ENCODE data around the gene CHMP2B. TPM values are rescaled to one million over a fixed set of nuclear protein-coding genes. Genes with fewer than 3 reads are reported as not detected.

The CHMP2B gene
- 39.2 TPM for total RNA-seq
- long read RNA-seq, transcript CHMP2B-201 (6 exons, 2,557 nt), result major isoform, 62 of 71 reads
- long read RNA-seq, partial matches to known transcripts, result 2 of 71 reads
- long read RNA-seq, other reads (novel, unspliced or antisense), result 4 of 71 reads

GRCh38 chr3:87227104-87227834, at the start of gene CHMP2B:
Gene CHMP2B (plus strand): TSS chr3:87227309. CDS start chr3:87227523, 214 bp downstream.
- Histone ChIP-seq H3K4me3 (peak within 1 kb of the TSS; percentile 92), H3K36me3 (no peaks in the 10 kb centered on the region), H3K9me3 (no peaks in the 10 kb centered on the region), H3K27me3 (no peaks in the 10 kb centered on the region), H3K27ac (peak within 1 kb of the TSS; percentile 96), H3K4me1 (peaks cover 25% of the 10 kb centered on the region)
- TF ChIP-seq CTCF (IDR thresholded peaks at IDR 0.05), result no peak
- intact Hi-C loops (cut with DNase I), result no loop called here
- ATAC-seq (peak; percentile 95), DNase-seq (peak; percentile 96)

GRCh38 chr3:87179642-87180041, 47.5 kb upstream of the CHMP2B start:
- no peaks in the 10 kb centered on the region for H3K36me3 ChIP-seq
- H3K9me3 ChIP-seq, result no peaks in the 10 kb centered on the region
- ATAC-seq, result no peak
- intact Hi-C loops (cut with DNase I), result no loop called here
- H3K4me3 ChIP-seq, result no peak overlapping the region
- no peak for TF ChIP-seq CTCF (IDR thresholded peaks at IDR 0.05)
- DNase-seq, result no peak
- H3K27ac ChIP-seq, result no peak overlapping the region
- no peaks in the 10 kb centered on the region for H3K27me3 ChIP-seq
- no peaks in the 10 kb centered on the region for H3K4me1 ChIP-seq

- DNase-seq (no peak), ATAC-seq (no peak)
- no peaks in the 10 kb centered on the region for H3K27me3 ChIP-seq
- no peak overlapping the region for H3K27ac ChIP-seq
- no peaks in the 10 kb centered on the region for H3K9me3 ChIP-seq
- H3K36me3 ChIP-seq, result no peaks in the 10 kb centered on the region
- intact Hi-C loops (cut with DNase I), result no loop called here
- no peaks in the 10 kb centered on the region for H3K4me1 ChIP-seq
- no peak for TF ChIP-seq CTCF (IDR thresholded peaks at IDR 0.05)
- H3K4me3 ChIP-seq, result no peak overlapping the region
Measured at GRCh38 chr3:87181551-87181950, 45.6 kb upstream of the CHMP2B start.

- H3K4me1 ChIP-seq, result no peaks in the 10 kb centered on the region
- H3K27ac ChIP-seq, result no peak overlapping the region
- no peaks in the 10 kb centered on the region for H3K36me3 ChIP-seq
- H3K4me3 ChIP-seq, result no peak overlapping the region
- H3K27me3 ChIP-seq, result no peaks in the 10 kb centered on the region
- ATAC-seq (no peak), DNase-seq (no peak)
- intact Hi-C loops (cut with DNase I), result no loop called here
- no peak for TF ChIP-seq CTCF (IDR thresholded peaks at IDR 0.05)
- no peaks in the 10 kb centered on the region for H3K9me3 ChIP-seq
Measured at GRCh38 chr3:87182023-87182422, 45.1 kb upstream of the CHMP2B start.

GRCh38 chr3:87186608-87187159, 40.4 kb upstream of the CHMP2B start:
- H3K27me3 ChIP-seq, result no peaks in the 10 kb centered on the region
- H3K9me3 ChIP-seq, result no peaks in the 10 kb centered on the region
- H3K4me1 ChIP-seq, result no peaks in the 10 kb centered on the region
- no peak overlapping the region for H3K4me3 ChIP-seq
- H3K36me3 ChIP-seq, result no peaks in the 10 kb centered on the region
- TF ChIP-seq CTCF (IDR thresholded peaks at IDR 0.05), result no peak
- no peak overlapping the region for H3K27ac ChIP-seq
- DNase-seq (no peak), ATAC-seq (no peak)
- intact Hi-C loops (cut with DNase I), result no loop called here

Data from upper lobe of right lung (tissue), 1 donor.